ENCODE data around the gene SLC39A3.

The SLC39A3 gene

GRCh38 chr19:2739602-2740313 lies at the start of gene SLC39A3:
SLC39A3 (minus strand) TSS chr19:2740017; CDS start chr19:2737257, 2,760 bp downstream.
- FAIRE-seq, result no peak

DNA sequence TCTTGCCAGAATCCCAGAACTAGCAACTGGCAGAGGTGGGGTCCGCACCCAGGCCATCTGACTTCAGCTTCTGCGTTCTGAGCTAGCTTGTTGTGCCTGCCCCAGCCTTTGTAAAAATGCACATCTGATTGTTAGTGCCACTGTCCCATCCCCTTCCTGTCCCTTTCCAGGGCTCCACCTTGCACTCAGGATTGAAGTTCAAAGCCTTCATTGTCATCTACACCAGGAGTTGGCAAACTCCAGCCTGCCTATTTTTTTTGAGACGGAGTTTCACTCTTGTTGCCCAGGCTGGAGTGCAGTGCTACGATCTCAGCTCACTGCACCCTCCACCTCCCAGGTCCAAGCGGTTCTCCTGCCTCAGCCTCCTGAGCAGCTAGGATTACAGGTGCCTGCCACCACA lies 48.4 kb upstream of the SLC39A3 start:
- FAIRE-seq, result no peak

DNA sequence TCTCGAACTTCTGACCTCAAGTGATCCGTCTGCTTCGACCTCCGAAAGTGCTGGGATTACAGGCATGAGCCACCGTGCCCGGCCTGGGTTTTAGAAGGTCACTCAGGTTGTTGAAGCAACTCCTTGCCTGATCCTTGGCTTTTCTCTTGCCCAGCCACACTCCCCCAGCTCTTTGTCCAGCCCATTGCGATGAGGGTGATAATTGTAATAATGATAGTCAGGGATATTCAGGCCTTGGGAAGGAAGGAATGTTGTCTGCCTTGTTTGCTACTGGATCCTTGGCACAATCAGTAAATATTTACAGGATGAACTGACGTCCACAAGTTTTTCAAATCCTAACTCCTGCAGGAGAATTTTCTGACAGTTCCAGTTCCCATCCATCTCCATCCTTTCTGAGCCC lies 47.3 kb upstream of the SLC39A3 start:
- FAIRE-seq, result no peak

DNA sequence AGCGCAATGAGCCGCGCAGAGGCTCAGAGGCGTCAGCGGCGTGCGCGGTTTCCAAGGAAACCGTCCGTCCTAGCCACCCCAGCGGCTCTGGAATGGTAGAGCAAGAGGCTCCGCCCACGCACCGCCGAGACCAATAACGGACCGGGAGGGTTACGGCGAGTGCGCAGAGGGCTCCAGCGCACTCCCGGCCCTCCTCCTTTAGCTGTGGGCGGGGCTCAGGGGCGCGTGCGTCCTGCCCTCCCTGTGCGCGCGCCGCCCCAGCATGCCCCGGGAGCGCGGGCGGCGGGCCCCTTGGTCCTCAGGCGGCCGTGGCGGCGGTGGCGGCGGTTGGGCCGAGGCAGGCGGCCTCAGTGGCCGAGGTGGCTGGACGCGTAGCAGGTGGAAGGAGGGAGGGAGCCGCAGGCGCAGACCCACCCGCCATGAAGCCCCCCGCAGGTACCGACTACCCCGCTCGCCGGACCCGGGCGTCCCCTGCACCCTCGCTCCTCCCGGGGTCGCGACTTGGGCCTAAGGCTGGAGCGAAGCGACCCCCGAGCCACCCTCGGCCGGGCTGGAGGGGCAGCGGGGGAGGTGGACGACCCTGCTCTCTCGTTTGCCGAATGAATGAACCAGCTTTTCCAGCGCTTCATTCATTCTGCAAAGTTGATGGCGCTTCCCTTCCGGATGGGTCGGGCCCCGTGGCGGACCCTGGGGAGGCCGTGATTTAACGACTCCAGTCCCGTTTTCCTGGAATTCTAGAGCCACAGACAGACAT lies 45.6 kb upstream of the SLC39A3 start, which contains the start of gene THOP1:
Gene THOP1 (plus strand): TSS at position 260 of the 754 bp plus-strand sequence. CDS start 160 bp downstream, at position 420.
- peak; percentile 21 for FAIRE-seq

- FAIRE-seq, result no peak
Measured at GRCh38 chr19:2783781-2784145, 43.9 kb upstream of the SLC39A3 start.

DNA sequence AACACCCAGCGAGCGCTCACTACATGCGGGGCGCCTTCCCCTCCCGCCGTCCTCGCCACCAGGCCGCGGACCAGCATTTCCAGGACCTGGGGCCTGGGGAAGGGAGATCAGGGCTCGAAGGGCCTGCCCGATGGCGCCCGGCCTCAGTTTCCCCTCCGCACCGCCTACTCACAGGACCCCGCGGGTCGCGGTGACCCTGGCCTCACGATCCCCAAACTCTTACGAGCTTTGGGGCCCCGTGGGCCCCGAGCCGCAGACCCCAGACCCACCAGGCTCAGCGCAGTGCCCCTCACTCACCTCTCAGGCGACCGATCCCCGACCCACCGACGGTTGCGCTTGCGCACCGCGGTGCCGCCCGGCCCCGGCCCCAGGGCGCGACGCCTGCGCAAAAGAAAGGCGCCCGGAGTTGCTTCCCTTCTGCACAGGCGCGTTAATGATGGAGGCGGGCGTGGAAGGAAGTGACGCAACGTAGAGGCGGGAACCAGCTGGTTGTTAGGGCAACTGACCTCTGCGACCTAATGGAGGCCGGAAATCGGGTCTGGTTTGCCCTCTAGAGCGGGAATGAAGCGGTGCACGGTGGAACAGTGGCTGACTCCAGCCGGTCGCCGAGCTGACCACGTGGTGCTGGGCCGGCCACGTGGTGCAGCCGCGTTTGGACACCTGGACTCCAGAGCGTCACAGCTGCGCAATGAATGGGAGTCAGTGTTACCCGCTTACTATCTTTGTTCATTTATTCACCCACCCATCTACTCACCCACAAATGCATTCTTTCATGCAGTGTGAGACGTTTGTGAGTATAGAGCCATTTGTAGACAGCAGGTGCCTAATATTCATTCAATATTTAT lies 43.3 kb upstream of the SLC39A3 start, which contains the start of gene SGTA:
Gene SGTA (minus strand): TSS at position 338 of the 845 bp plus-strand sequence. CDS start 14,205 bp downstream, outside the sequence.
- FAIRE-seq, result peak; percentile 92

- no peak for FAIRE-seq
Measured at GRCh38 chr19:2782329-2782935, 42.6 kb upstream of the SLC39A3 start.

DNA sequence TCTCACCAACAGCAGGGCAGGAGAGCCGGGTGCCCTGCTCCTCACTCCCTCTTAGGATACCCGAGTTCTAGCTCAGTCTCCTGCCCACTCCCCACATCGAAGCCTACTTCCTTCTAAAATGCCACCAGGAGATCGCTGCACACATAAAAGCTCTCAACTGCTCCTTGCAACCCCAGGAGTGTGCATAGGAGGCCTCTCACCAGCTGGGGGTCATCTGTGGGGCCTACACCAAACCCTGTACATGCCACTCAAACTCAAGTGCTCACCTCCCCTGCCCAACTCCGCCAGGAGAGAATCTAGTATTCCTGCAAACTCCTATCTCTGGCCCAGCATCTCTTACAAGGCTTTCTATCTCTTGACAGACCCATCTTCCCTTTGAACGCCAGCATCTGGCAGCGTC lies 40.5 kb upstream of the SLC39A3 start:
- FAIRE-seq, result no peak

GRCh38 chr19:2779121-2779740 lies 39.4 kb upstream of the SLC39A3 start:
- no peak for FAIRE-seq

DNA sequence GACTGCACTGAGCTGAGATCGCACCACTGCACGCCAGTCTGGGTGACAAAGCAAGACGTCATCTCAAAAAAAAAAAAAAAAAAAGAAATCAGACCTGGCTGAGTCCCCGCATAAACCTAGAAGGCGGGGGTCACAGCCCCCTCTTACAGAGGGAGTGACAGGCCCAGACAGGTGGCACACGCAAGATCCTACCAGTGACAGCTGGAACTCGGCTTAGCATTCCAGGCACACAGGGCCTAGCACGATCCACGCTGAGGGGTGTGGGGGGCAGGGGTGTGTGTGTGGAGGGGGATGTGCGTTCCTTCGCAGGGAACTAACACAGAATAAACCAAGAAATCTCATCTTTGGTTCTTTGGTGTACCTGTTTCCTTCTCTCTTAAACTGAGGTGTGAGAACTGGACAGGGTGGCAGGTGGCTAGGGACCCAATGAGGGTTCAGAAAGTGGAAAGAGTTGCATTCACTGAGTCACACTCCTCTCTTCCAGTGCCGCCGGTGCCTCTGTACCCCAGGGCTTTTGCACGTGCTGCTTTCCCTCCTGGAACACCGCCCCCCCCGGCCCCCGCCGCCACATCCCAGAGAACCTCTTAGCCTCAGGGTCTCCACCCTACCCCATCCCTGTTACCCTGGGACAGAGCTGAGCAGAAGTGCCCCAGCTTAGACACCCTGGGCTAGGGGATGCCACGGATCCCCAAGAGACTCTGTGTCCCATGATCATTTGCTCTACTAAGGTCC lies 38.3 kb upstream of the SLC39A3 start:
- FAIRE-seq, result no peak

- no peak for FAIRE-seq
Measured at GRCh38 chr19:2775556-2776430, 36.0 kb upstream of the SLC39A3 start.

DNA sequence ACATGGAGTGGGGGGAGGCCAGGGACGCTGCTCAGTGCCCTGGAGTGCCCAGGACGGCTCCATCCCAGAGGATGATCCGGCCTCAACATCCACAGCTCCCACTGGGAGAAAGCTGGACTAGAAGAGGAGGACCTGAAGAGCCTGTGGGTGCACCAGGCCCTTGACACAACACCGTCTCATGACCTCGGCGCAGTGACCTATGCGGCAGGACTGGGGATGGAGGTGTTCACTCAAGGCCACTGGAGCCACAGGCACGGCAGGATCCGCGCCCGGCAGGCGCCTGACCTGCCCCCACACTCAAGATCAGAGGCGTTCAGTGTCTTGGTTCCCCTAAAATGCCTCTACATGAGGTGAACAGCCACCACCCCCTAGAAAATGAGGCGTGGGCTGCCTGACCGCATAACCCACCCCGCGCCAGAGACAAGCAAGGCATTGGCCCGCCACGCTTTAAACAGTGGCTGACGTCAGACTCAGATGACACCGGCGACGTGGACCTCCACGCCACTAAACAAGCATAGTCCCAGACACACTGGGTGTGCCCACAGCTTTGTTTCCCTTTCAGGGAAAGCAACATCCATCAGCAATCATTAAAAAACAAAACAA lies 35.2 kb upstream of the SLC39A3 start:
- no peak for FAIRE-seq

DNA sequence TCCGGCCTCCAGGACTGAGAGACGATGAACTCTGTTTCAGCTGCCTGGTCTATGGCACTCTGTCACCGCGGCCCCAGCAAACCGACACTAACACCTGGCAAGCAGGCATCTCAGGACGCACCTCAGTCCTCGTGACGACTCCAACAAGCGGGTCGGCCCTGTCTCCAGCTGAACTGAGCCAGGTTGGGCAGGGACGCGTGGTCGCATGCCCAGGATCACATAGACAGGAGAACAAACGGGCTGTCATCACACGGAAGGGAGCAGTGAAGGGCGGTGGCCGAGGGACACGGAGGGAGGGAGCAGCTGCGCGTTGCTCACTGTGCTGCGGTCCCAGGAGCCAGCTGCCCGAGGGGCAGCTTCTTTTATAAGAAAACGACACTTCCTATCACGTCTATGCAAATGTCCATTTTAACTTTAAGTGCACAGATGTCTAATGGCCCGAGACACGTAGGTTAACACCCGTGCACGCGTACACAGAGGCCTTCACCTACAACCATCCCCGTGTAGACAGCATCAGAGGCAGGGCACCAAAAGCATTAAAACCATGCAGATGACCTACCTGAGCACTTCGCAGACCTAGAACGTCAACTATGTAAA lies 34.4 kb upstream of the SLC39A3 start:
- FAIRE-seq, result no peak

GRCh38 chr19:2771786-2772674 lies 32.2 kb upstream of the SLC39A3 start:
- FAIRE-seq, result no peak

GRCh38 chr19:2770055-2771013 lies 30.5 kb upstream of the SLC39A3 start:
- no peak for FAIRE-seq

DNA sequence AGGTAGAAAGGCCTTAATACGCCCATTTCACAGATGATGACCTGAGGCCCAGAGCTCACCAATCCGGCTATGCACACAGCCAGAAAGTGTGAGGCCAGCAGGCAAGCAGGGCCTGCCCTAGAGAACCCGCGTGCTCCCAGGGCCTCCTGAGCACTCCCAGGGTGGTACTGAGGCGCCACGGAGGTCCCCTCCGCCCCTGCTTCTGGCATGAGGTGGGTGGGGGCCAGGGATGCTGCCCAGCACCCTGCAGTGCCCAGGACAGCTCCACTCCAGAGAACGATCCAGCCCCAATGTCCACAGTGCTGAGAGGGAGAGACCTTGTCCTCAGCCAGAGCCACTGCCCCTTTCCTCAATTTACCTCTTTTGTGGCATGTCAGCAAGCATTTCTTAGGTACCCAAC lies 29.4 kb upstream of the SLC39A3 start:
- no peak for FAIRE-seq

DNA sequence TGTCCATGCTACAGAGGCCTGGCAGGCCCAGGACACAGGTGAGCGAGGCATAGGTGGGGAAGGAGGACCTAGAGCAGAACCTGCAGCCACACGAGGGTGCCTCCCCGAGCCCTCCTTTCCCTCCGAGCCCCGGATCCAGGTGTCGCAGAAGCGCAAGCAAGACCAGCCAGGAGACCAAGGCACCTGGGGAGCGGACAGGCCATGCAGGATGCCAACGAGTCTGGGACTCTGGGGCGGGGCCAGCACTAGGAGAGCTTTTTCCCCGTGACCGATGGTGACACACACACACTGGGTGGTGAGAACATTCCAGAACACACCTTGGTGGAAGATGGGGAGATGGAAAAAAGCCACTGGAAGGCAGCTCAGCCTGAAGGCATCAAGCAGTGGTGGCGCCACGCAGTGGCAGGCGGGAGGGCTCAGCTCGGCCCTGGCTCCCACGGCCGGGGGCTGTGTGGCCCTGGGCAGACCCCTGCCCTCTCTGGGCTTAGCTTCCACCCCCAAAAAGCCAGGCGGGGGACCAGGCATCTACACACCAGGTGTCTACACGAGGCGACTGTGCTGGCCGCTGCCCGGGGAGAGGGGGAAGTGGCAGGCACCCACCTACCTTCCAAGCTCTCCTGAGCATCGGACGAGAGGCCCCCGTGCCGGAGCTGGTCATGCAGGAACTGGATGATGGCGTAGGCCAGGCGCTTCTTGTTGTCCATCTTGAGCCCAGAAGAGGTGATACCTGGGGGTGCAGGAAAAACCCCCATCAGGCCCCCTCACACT lies 28.7 kb upstream of the SLC39A3 start:
- no peak for FAIRE-seq

All from islet of Langerhans (tissue), 1 donor.